Naive thymus-derived CD4-positive, alpha-beta T cell (primary cell): Measurements from ENCODE around the gene ADGRG1. TPM values are rescaled to one million over a fixed set of nuclear protein-coding genes. Genes with fewer than 3 reads are reported as not detected.

ENCODE experiments used
- ATAC-seq: fragments of 150-1000 bp; cut with Tn5 transposase; 2 replicates; pipeline ENCODE4 v1.10.0; 2021; ENCODE audit warnings: mild to moderate bottlenecking, moderate library complexity
- CTCF ChIA-PET: fragments of 350-600 bp; sonication (Branson Sonifier 250); formaldehyde crosslinking; loops from one replicate; lab custom pipeline; 2021; ENCODE audit warnings: antibody characterized with exemption; lab: Charles Lee
- POLR2A ChIA-PET: fragments of 350-600 bp; sonication (Branson Sonifier 250); formaldehyde crosslinking; loops from one replicate; lab custom pipeline; 2021; ENCODE audit warnings: antibody characterized with exemption, inconsistent platforms; lab: Charles Lee
- DNase-seq, 9 donors: peaks; one replicate each; pipeline versions ENCODE4 v3.0.0 to v3.0.0-alpha.2; 2020 to 2022; ENCODE audit warnings: mixed read lengths in 1 of 9
- H3K27ac ChIP-seq: one replicate; pipeline ENCODE4 v1.7.0; 2013; ENCODE audit warnings: mild to moderate bottlenecking, low read depth, low read length, moderate library complexity
- H3K27me3 ChIP-seq, 2 donors: one replicate each; pipeline ENCODE4 v1.7.0; 2013; ENCODE audit warnings: low read length in 2 of 2, mild to moderate bottlenecking in 2 of 2, moderate library complexity in 2 of 2; ENCODE audit not compliant: control insufficient read depth in 2 of 2, insufficient read depth in 2 of 2
- H3K36me3 ChIP-seq, 3 experiments: 1 replicate in 2 of 3; 2 replicates in 1 of 3; pipeline ENCODE4 v1.7.0; 2013; ENCODE audit warnings: low read length in 3 of 3, mild to moderate bottlenecking in 3 of 3, moderate library complexity in 1 of 3; ENCODE audit not compliant: insufficient read depth in 3 of 3, control insufficient read depth in 2 of 3
- H3K4me1 ChIP-seq, 2 donors: one replicate each; pipeline ENCODE4 v1.7.0; 2013; ENCODE audit warnings: low read length in 2 of 2, mild to moderate bottlenecking in 2 of 2, moderate library complexity in 1 of 2; ENCODE audit not compliant: control insufficient read depth in 2 of 2, insufficient read depth in 2 of 2
- H3K4me3 ChIP-seq: 2 replicates; pipeline ENCODE4 v1.7.0; 2013; ENCODE audit warnings: mild to moderate bottlenecking, low read length
- H3K9me3 ChIP-seq, 3 experiments: 1 replicate in 2 of 3; 2 replicates in 1 of 3; pipeline ENCODE4 v1.7.0; 2013; ENCODE audit warnings: low read length in 3 of 3; ENCODE audit not compliant: control insufficient read depth in 2 of 3
- H3K27ac Mint-ChIP-seq, 9 donors: one replicate each; pipeline ENCODE4 v1.8.0; 2020 to 2022; ENCODE audit warnings: mixed read lengths in 9 of 9, mild to moderate bottlenecking in 8 of 9, moderate library complexity in 5 of 9, inconsistent platforms in 2 of 9
- H3K27me3 Mint-ChIP-seq, 5 donors: one replicate each; pipeline ENCODE4 v1.8.0; 2021 to 2022; ENCODE audit warnings: mixed read lengths in 5 of 5, mild to moderate bottlenecking in 1 of 5
- H3K36me3 Mint-ChIP-seq, 5 donors: one replicate each; pipeline ENCODE4 v1.8.0; 2020 to 2022; ENCODE audit warnings: mixed read lengths in 5 of 5, mild to moderate bottlenecking in 3 of 5, inconsistent platforms in 1 of 5
- H3K4me1 Mint-ChIP-seq, 7 donors: one replicate each; pipeline ENCODE4 v1.8.0; 2020 to 2022; ENCODE audit warnings: mixed read lengths in 7 of 7, mild to moderate bottlenecking in 3 of 7, inconsistent platforms in 1 of 7
- H3K4me3 Mint-ChIP-seq, 10 donors: one replicate each; pipeline ENCODE4 v1.8.0; 2020 to 2022; ENCODE audit warnings: mild to moderate bottlenecking in 10 of 10, mixed read lengths in 10 of 10, moderate library complexity in 6 of 10, inconsistent platforms in 2 of 10
- H3K9me3 Mint-ChIP-seq, 11 donors: one replicate each; pipeline ENCODE4 v1.8.0; 2020 to 2022; ENCODE audit warnings: mixed read lengths in 11 of 11, mild to moderate bottlenecking in 4 of 11, inconsistent platforms in 1 of 11, moderate library complexity in 1 of 11
- intact Hi-C, 2 donors: fragments of 100-400 bp; cut with micrococcal nuclease; formaldehyde crosslinking; loops; one replicate each; pipeline ENCODE4 v1.15.1; 2023
- polyA plus RNA-seq, 2 donors: library from polyadenylated mRNA; unstranded; fragments of 300-500 nt; fragmentation: Illumina TruSeq; gene quantifications; one replicate each; pipeline ENCODE4 v1.2.3, GENCODE V29; 2021
- total RNA-seq, 6 experiments: library from RNA in 5 of 6; stranded (reverse) in 5 of 6; gene quantifications; 1 replicate in 5 of 6; 2 replicates in 1 of 6; pipeline ENCODE4 v1.2.3 and lab custom pipeline; 2021 to 2026

Gene ADGRG1
- total and polyA plus RNA-seq, 7 experiments from 2014 or later = 0.07 to 96.0 (median 1.5) TPM

DNA sequence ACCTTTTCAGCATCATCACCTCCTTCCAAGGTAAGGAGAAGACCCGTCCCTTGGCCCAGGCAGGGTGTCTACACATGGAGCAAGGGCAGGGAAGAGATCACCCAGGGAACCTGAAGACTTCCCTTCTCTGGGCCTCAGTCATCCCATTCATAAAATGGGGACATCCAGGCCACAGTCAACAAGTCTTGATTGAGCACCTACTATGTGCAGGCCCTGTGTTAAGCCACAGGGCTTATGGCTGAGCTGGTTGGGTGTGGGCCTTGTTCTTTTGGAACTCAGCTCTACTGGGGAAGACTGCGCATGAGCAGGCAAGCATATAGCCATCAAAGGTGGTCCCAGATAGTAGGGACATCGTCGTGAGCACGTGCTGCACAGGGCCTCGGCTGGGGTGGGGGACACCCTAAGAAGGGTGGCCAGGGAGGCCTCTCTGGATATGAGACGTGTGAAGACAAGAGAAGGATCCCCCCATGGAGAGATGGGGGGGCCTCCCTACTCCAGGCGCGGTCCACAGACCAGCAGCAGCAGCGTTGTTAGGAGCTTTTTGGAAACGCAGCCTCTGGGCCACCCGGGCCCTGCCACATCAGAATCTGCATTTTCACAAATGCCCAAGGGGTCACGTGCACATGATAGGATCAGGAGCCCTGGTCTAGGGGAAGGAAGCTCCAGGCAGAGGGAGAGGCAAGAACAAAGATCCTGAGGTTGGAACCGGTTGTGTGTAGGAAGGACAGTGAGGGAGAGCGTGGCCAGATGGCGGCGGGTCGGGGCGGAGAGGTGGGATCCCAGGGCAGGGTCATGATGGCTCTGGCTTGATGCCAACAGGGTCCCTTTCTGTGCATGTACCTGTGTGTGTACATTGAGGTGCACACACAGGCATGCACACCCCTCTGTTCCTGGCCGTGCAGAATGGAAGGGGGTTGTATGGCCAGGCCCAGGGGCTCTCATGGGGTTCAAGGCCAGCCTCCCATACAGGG is 33.8 kb downstream of the ADGRG1 start:
- ChIA-PET CTCF (interaction anchor here (0.6 to 1.5 kb wide), 2 partner anchors 13 to 53 kb away, joined by 3 to 4 read pairs; no protein-coding TSS in a partner anchor), POLR2A (no interaction called here)
- H3K9me3 ChIP-seq = no peaks in the 10 kb centered on the region
- intact Hi-C loops = no loop called here
- ATAC-seq (no peak), DNase-seq (no peak)
- peak overlapping the region in 2 of 9 donors; percentile 1 to 59 for H3K27ac Mint-ChIP-seq
- no peak overlapping the region for H3K4me3 ChIP-seq
- peaks cover 0 to 2% (median 0%) of the 10 kb centered on the region in 7 donors for H3K4me1 Mint-ChIP-seq
- no peaks in the 10 kb centered on the region for H3K9me3 Mint-ChIP-seq
- no peak overlapping the region for H3K4me3 Mint-ChIP-seq
- no peaks in the 10 kb centered on the region for H3K4me1 ChIP-seq
- H3K27me3 ChIP-seq = no peaks in the 10 kb centered on the region
- no peak overlapping the region for H3K27ac ChIP-seq
- H3K36me3 ChIP-seq = no peaks in the 10 kb centered on the region
- peaks cover 0 to 1% (median 0%) of the 10 kb centered on the region in 5 donors for H3K36me3 Mint-ChIP-seq
- H3K27me3 Mint-ChIP-seq = no peaks in the 10 kb centered on the region

DNA sequence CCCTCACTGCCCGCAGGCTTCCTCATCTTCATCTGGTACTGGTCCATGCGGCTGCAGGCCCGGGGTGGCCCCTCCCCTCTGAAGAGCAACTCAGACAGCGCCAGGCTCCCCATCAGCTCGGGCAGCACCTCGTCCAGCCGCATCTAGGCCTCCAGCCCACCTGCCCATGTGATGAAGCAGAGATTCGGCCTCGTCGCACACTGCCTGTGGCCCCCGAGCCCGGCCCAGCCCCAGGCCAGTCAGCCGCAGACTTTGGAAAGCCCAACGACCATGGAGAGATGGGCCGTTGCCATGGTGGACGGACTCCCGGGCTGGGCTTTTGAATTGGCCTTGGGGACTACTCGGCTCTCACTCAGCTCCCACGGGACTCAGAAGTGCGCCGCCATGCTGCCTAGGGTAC is 35.0 kb downstream of the ADGRG1 start:
- Mint-ChIP-seq H3K27me3 (no peaks in the 10 kb centered on the region), H3K4me1 (peaks cover 0 to 2% (median 0%) of the 10 kb centered on the region in 7 donors), H3K9me3 (no peaks in the 10 kb centered on the region), H3K27ac (no peak overlapping the region), H3K4me3 (no peak overlapping the region), H3K36me3 (peaks cover 0 to 1% (median 0%) of the 10 kb centered on the region in 5 donors)
- ChIA-PET CTCF (no interaction called here), POLR2A (no interaction called here)
- H3K9me3 ChIP-seq = no peaks in the 10 kb centered on the region
- no peak overlapping the region for H3K4me3 ChIP-seq
- no peak overlapping the region for H3K27ac ChIP-seq
- ATAC-seq = no peak
- no peak for DNase-seq
- H3K4me1 ChIP-seq = no peaks in the 10 kb centered on the region
- no peaks in the 10 kb centered on the region for H3K36me3 ChIP-seq
- intact Hi-C loops = no loop called here
- no peaks in the 10 kb centered on the region for H3K27me3 ChIP-seq

DNA sequence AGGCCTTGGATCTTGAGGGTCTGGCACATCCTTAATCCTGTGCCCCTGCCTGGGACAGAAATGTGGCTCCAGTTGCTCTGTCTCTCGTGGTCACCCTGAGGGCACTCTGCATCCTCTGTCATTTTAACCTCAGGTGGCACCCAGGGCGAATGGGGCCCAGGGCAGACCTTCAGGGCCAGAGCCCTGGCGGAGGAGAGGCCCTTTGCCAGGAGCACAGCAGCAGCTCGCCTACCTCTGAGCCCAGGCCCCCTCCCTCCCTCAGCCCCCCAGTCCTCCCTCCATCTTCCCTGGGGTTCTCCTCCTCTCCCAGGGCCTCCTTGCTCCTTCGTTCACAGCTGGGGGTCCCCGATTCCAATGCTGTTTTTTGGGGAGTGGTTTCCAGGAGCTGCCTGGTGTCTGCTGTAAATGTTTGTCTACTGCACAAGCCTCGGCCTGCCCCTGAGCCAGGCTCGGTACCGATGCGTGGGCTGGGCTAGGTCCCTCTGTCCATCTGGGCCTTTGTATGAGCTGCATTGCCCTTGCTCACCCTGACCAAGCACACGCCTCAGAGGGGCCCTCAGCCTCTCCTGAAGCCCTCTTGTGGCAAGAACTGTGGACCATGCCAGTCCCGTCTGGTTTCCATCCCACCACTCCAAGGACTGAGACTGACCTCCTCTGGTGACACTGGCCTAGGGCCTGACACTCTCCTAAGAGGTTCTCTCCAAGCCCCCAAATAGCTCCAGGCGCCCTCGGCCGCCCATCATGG is 35.7 kb downstream of the ADGRG1 start:
- intact Hi-C loops = no loop called here
- Histone ChIP-seq H3K4me1 (no peaks in the 10 kb centered on the region), H3K9me3 (no peaks in the 10 kb centered on the region), H3K27ac (no peak overlapping the region), H3K36me3 (no peaks in the 10 kb centered on the region), H3K27me3 (no peaks in the 10 kb centered on the region), H3K4me3 (no peak overlapping the region)
- Mint-ChIP-seq H3K27ac (peak overlapping the region in 1 of 9 donors; percentile 65), H3K4me1 (peaks cover 0 to 3% (median 0%) of the 10 kb centered on the region in 7 donors), H3K36me3 (peaks cover 0 to 1% (median 0%) of the 10 kb centered on the region in 5 donors), H3K27me3 (no peaks in the 10 kb centered on the region), H3K9me3 (no peaks in the 10 kb centered on the region), H3K4me3 (no peak overlapping the region)
- ChIA-PET POLR2A (no interaction called here), CTCF (no interaction called here)
- no peak for DNase-seq
- ATAC-seq = no peak

DNA sequence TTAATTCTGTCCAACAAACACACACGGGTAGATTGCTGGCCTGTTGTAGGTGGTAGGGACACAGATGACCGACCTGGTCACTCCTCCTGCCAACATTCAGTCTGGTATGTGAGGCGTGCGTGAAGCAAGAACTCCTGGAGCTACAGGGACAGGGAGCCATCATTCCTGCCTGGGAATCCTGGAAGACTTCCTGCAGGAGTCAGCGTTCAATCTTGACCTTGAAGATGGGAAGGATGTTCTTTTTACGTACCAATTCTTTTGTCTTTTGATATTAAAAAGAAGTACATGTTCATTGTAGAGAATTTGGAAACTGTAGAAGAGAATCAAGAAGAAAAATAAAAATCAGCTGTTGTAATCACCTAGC is 36.2 kb downstream of the ADGRG1 start:
- no peak for DNase-seq
- Histone ChIP-seq H3K27me3 (no peaks in the 10 kb centered on the region), H3K4me3 (no peak overlapping the region), H3K4me1 (no peaks in the 10 kb centered on the region), H3K27ac (no peak overlapping the region), H3K36me3 (no peaks in the 10 kb centered on the region), H3K9me3 (no peaks in the 10 kb centered on the region)
- Mint-ChIP-seq H3K9me3 (no peaks in the 10 kb centered on the region), H3K27me3 (no peaks in the 10 kb centered on the region), H3K4me3 (no peak overlapping the region), H3K27ac (no peak overlapping the region), H3K36me3 (peaks cover 0 to 1% (median 0%) of the 10 kb centered on the region in 5 donors), H3K4me1 (peaks cover 0 to 9% (median 3%) of the 10 kb centered on the region in 7 donors)
- CTCF ChIA-PET = no interaction called here
- POLR2A ChIA-PET = no interaction called here
- ATAC-seq = no peak
- intact Hi-C loops = no loop called here

DNA sequence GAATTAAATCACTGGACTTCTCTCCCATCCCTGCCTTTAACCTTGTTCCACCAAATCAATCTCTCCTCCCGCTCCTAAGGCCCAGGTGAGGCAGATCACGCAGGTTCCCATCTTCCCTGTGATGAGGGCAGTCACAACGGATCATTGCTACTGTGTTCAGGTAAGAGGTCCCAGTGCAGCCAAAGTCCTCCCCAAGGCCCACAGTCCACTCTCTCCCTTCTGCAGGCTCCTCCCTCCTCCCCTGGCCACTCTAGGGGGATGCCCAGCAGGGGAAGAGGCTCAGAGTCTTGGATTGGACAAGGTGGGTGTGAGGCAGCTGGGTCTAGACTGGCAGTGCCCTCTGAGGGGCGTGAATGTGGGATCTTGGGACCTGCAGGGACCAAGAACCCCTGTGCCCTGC is 37.1 kb downstream of the ADGRG1 start:
- no peak overlapping the region for H3K4me3 ChIP-seq
- Mint-ChIP-seq H3K27ac (no peak overlapping the region), H3K9me3 (no peaks in the 10 kb centered on the region), H3K4me3 (no peak overlapping the region), H3K4me1 (peaks cover 0 to 10% (median 3%) of the 10 kb centered on the region in 7 donors), H3K27me3 (peaks cover 0 to 4% (median 0%) of the 10 kb centered on the region in 5 donors), H3K36me3 (peaks cover 0 to 1% (median 0%) of the 10 kb centered on the region in 5 donors)
- no peaks in the 10 kb centered on the region for H3K9me3 ChIP-seq
- DNase-seq (no peak), ATAC-seq (no peak)
- H3K36me3 ChIP-seq = no peaks in the 10 kb centered on the region
- no peaks in the 10 kb centered on the region for H3K4me1 ChIP-seq
- H3K27ac ChIP-seq = no peak overlapping the region
- POLR2A ChIA-PET = no interaction called here
- CTCF ChIA-PET = no interaction called here
- H3K27me3 ChIP-seq = no peaks in the 10 kb centered on the region
- intact Hi-C loops = no loop called here

DNA sequence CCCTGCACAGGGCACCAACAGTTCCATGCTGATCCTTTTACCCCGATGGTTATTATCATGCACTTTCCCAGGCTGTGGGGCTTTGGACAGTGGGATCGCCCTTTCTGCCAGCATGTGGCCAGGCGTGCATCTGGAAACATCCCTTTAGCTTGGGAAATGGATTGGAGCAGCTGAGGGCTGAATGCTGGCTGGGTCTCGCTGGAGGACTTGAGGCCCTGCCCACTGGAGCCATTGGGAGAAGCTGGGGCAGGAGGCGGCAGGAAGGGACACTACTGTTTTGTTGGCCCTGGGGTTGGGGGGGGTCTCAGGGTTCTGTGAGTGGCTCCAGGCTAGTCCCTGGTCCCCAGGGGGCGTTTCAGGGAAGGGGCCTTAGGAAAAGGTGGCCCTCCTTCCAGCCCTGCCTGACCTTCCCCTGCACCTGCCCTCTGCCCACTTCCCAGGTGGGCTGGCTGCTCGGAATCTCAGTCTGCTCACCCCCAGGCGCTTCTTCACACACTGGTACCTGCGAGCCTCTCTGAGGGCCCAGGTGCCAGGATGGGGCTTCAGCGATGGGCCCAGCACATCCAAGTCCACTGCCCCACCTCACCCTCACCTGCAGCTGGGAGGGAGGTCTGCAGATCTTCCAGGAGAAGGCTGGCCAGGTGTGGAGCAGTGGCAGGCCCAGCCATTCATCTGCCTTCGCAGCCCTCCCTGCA is 38.1 kb downstream of the ADGRG1 start:
- H3K4me1 Mint-ChIP-seq = peaks cover 0 to 10% (median 3%) of the 10 kb centered on the region in 7 donors
- H3K27me3 Mint-ChIP-seq = peaks cover 0 to 10% (median 0%) of the 10 kb centered on the region in 5 donors
- no peak for DNase-seq
- Histone ChIP-seq H3K4me1 (no peaks in the 10 kb centered on the region), H3K27me3 (no peaks in the 10 kb centered on the region), H3K36me3 (no peaks in the 10 kb centered on the region), H3K9me3 (no peaks in the 10 kb centered on the region), H3K27ac (no peak overlapping the region), H3K4me3 (no peak overlapping the region)
- intact Hi-C loops = no loop called here
- H3K9me3 Mint-ChIP-seq = no peaks in the 10 kb centered on the region
- no peak overlapping the region for H3K27ac Mint-ChIP-seq
- no peak overlapping the region for H3K4me3 Mint-ChIP-seq
- H3K36me3 Mint-ChIP-seq = peaks cover 0 to 1% (median 0%) of the 10 kb centered on the region in 5 donors
- POLR2A ChIA-PET = no interaction called here
- no peak for ATAC-seq
- CTCF ChIA-PET = no interaction called here
